Left lobe of liver (tissue), 2 donors: ENCODE measurements around the gene KPNA6. TPM values are rescaled to one million over a fixed set of nuclear protein-coding genes. Genes with fewer than 3 reads are reported as not detected.

Experiments used
- ATAC-seq: fragments of 200-7000 bp; cut with Tn5 transposase; one replicate; pipeline ENCODE4 v1.9.1; 2020; ENCODE audit warnings: mild to moderate bottlenecking, moderate library complexity
- DNase-seq: peaks from one replicate; pipeline ENCODE4 v3.0.0-alpha.2; 2020; ENCODE audit warnings: low spot score
- total RNA-seq: library from RNA; stranded (reverse); gene quantifications from one replicate; pipeline ENCODE4 v1.2.1, GENCODE V29; 2021
- donor health status: DM: no; HTN: no; CAD: no; lungs with moderate emphysema.
- donor health status: DM: no; HTN: yes; CAD: no.

Gene KPNA6
- total RNA-seq, 1 donor from 2014 or later = 32.2 TPM

GRCh38 chr1:32186077-32186476 lies 78.2 kb downstream of the KPNA6 start:
- DNase-seq = no peak
- ATAC-seq = no peak

- DNase-seq (no peak), ATAC-seq (peak; percentile 34)
These were observed 78.6 kb downstream of the KPNA6 start for GRCh38 chr1:32186491-32186890.

- no peak for DNase-seq
- no peak for ATAC-seq
These were observed 80.0 kb downstream of the KPNA6 start for GRCh38 chr1:32187850-32188249.

- DNase-seq (no peak), ATAC-seq (no peak)
These were observed 84.5 kb downstream of the KPNA6 start for GRCh38 chr1:32192220-32192948.

- ATAC-seq (no peak), DNase-seq (no peak)
These were observed 87.1 kb downstream of the KPNA6 start for GRCh38 chr1:32194984-32195383.

GRCh38 chr1:32195531-32195930 lies 87.7 kb downstream of the KPNA6 start:
- ATAC-seq = no peak
- DNase-seq = no peak

- no peak for ATAC-seq
- DNase-seq = no peak
These were observed 88.3 kb downstream of the KPNA6 start for GRCh38 chr1:32195972-32196823.

- ATAC-seq = no peak
- DNase-seq = no peak
These were observed 89.2 kb downstream of the KPNA6 start for GRCh38 chr1:32197074-32197473.

- DNase-seq (no peak), ATAC-seq (no peak)
These were observed 90.0 kb downstream of the KPNA6 start for GRCh38 chr1:32197837-32198236.

GRCh38 chr1:32198237-32199042 lies 90.6 kb downstream of the KPNA6 start:
- DNase-seq = no peak
- ATAC-seq = no peak

- ATAC-seq (no peak), DNase-seq (no peak)
These were observed 91.3 kb downstream of the KPNA6 start for GRCh38 chr1:32199043-32199716.

GRCh38 chr1:32199717-32200072 lies 91.8 kb downstream of the KPNA6 start:
- ATAC-seq (peak; percentile 85), DNase-seq (peak; percentile 80)

GRCh38 chr1:32200226-32201010 lies 92.6 kb downstream of the KPNA6 start, which contains the start of gene CCDC28B:
Gene CCDC28B, plus strand, starts transcription at chr1:32200595. Its CDS starts 1,341 bp downstream, at chr1:32201936.
- peak; percentile 45 for ATAC-seq
- peak; percentile 56 for DNase-seq

GRCh38 chr1:32201011-32201855 lies 93.4 kb downstream of the KPNA6 start:
- ATAC-seq = no peak
- no peak for DNase-seq

- ATAC-seq = peak; percentile 26
These were observed 97.1 kb downstream of the KPNA6 start for GRCh38 chr1:32204943-32205361.

GRCh38 chr1:32205401-32206370 lies 97.8 kb downstream of the KPNA6 start, which contains the start of gene IQCC:
Gene IQCC, plus strand, starts transcription at chr1:32205671. Its CDS starts 11 bp downstream, at chr1:32205682.
- peak; percentile 91 for ATAC-seq
- DNase-seq = peak; percentile 91

More at GRCh38 chr1:32204943-32205361, 97.1 kb downstream of the KPNA6 start:
- no peak for DNase-seq

- ATAC-seq (no peak), DNase-seq (no peak)
These were observed 100.6 kb downstream of the KPNA6 start for GRCh38 chr1:32208469-32208868.
